H1 (cell line): ENCODE data around the gene GPA33. TPM values are rescaled to one million over a fixed set of nuclear protein-coding genes. Genes with fewer than 3 reads are reported as not detected.

Experiments used
- CTCF ChIA-PET: fragments of 300-600 bp; sonication (Branson Sonifier 250); formaldehyde crosslinking; loops from one replicate; lab custom pipeline; 2021; ENCODE audit not compliant: partially characterized antibody; lab: Charles Lee
- POLR2A ChIA-PET: fragments of 300-600 bp; sonication (Branson Sonifier 250); formaldehyde crosslinking; loops from one replicate; lab custom pipeline; 2021; ENCODE audit warnings: inconsistent platforms; ENCODE audit not compliant: partially characterized antibody; lab: Charles Lee
- DNase-seq, 2 experiments: peaks; one replicate each; pipeline versions ENCODE4 v3.0.0 to v3.0.0-alpha.2; 2010 to 2022; ENCODE audit warnings: low spot score in 2 of 2, low read depth in 1 of 2, mixed read lengths in 1 of 2
- FAIRE-seq: peaks from 2 replicates; lab custom pipeline; 2011; peaks lifted over from hg19 to GRCh38; lab: Jason Lieb, UNC
- H2AFZ ChIP-seq: 2 replicates; pipeline ENCODE4 v1.8.1; 2012; ENCODE audit warnings: low read length, inconsistent platforms
- H2AK5ac ChIP-seq: 2 replicates; pipeline ENCODE4 v1.6.1; 2013; ENCODE audit warnings: low read depth, low read length
- H2BK120ac ChIP-seq: replicated peaks from 2 replicates; pipeline ENCODE3; 2013; ENCODE audit warnings: low read depth, low read length, inconsistent platforms
- H2BK12ac ChIP-seq: 2 replicates; pipeline ENCODE4 v1.6.1; 2013; ENCODE audit warnings: low read depth, low read length
- H2BK15ac ChIP-seq: 2 replicates; pipeline ENCODE4 v1.6.1; 2013; ENCODE audit warnings: low read length
- H2BK20ac ChIP-seq: 2 replicates; pipeline ENCODE4 v1.6.1; 2013; ENCODE audit warnings: low read length
- H2BK5ac ChIP-seq: 2 replicates; pipeline ENCODE4 v1.6.1; 2013; ENCODE audit warnings: low read depth, low read length
- H3K14ac ChIP-seq: 2 replicates; pipeline ENCODE4 v1.6.1; 2013; ENCODE audit warnings: inconsistent platforms; ENCODE audit not compliant: insufficient read length
- H3K18ac ChIP-seq: 2 replicates; pipeline ENCODE4 v1.6.1; 2013; ENCODE audit warnings: low read length; ENCODE audit errors: extremely low read depth
- H3K23ac ChIP-seq: 2 replicates; pipeline ENCODE4 v1.6.1; 2013; ENCODE audit warnings: inconsistent platforms; ENCODE audit not compliant: insufficient read length
- H3K23me2 ChIP-seq: 2 replicates; pipeline ENCODE4 v1.6.1; 2013; ENCODE audit warnings: low read depth, low read length
- H3K27ac ChIP-seq: 2 replicates; pipeline ENCODE4 v1.6.1; 2011; ENCODE audit warnings: low read depth, low read length, inconsistent platforms
- H3K27me3 ChIP-seq, 4 experiments: replicated peaks in 1 of 4; 1 replicate in 1 of 4; 2 replicates in 3 of 4; pipeline versions ENCODE4 v1.6.1 to v1.8.1; 2011 to 2013; ENCODE audit warnings: low read length in 3 of 4, mild to moderate bottlenecking in 3 of 4, inconsistent platforms in 2 of 4, mixed read lengths in 2 of 4, moderate library complexity in 1 of 4; ENCODE audit not compliant: control insufficient read depth in 3 of 4, insufficient read depth in 3 of 4; ENCODE audit errors: extremely low read depth in 1 of 4
- H3K36me3 ChIP-seq, 4 experiments: 2 replicates each; pipeline versions ENCODE4 v1.6.1 to v1.8.1; 2011 to 2013; ENCODE audit warnings: mild to moderate bottlenecking in 4 of 4, low read length in 3 of 4, moderate library complexity in 2 of 4, control low read depth in 1 of 4, inconsistent platforms in 1 of 4; ENCODE audit not compliant: insufficient read depth in 4 of 4, control insufficient read depth in 2 of 4
- H3K4ac ChIP-seq: replicated peaks from 2 replicates; pipeline ENCODE3; 2013; ENCODE audit warnings: low read length, low read depth, mixed read lengths, inconsistent platforms; ENCODE audit not compliant: insufficient read length
- H3K4me1 ChIP-seq, 4 experiments: replicated peaks in 1 of 4; 1 replicate in 1 of 4; 2 replicates in 3 of 4; pipeline versions ENCODE4 v1.6.1 to v1.8.1; 2011 to 2013; ENCODE audit warnings: low read length in 3 of 4, inconsistent platforms in 2 of 4, mixed read lengths in 1 of 4; ENCODE audit not compliant: insufficient read depth in 4 of 4, control insufficient read depth in 3 of 4
- H3K4me2 ChIP-seq, 2 experiments: 2 replicates each; pipeline versions ENCODE4 v1.6.1 to v1.8.1; 2011 to 2013; ENCODE audit warnings: low read depth in 2 of 2, low read length in 2 of 2, control low read depth in 1 of 2, inconsistent platforms in 1 of 2, mild to moderate bottlenecking in 1 of 2; ENCODE audit not compliant: insufficient read depth in 1 of 2
- H3K4me3 ChIP-seq, 4 experiments: fragments of 200-600, 300-600 bp in 1 of 4; sonication (generic), shearing (Covaris generic), sonication (Bioruptor Twin) in 1 of 4; 2 replicates each; pipeline versions ENCODE4 v1.5.1 to v1.8.1; 2011 to 2016; ENCODE audit warnings: low read length in 4 of 4, low read depth in 3 of 4, control low read depth in 2 of 4, inconsistent platforms in 2 of 4, mild to moderate bottlenecking in 2 of 4, mixed read lengths in 1 of 4, moderate library complexity in 1 of 4; ENCODE audit not compliant: insufficient read depth in 2 of 4; ENCODE audit errors: extremely low read depth in 1 of 4
- H3K56ac ChIP-seq: replicated peaks from 2 replicates; pipeline ENCODE3; 2013; ENCODE audit warnings: low read depth, mild to moderate bottlenecking, mixed read lengths, low read length, inconsistent platforms; ENCODE audit not compliant: insufficient read length
- H3K79me1 ChIP-seq: 2 replicates; pipeline ENCODE4 v1.6.1; 2013; ENCODE audit warnings: low read depth, low read length, control low read depth
- H3K79me2 ChIP-seq, 2 experiments: 2 replicates each; pipeline versions ENCODE4 v1.6.1 to v1.8.1; 2012 to 2013; ENCODE audit warnings: low read length in 2 of 2, mild to moderate bottlenecking in 2 of 2, inconsistent platforms in 1 of 2; ENCODE audit not compliant: insufficient read depth in 2 of 2, control insufficient read depth in 1 of 2
- H3K9ac ChIP-seq, 4 experiments: replicated peaks in 1 of 4; 1 replicate in 1 of 4; 2 replicates in 3 of 4; pipeline versions ENCODE4 v1.6.1 to v1.8.1; 2011 to 2013; ENCODE audit warnings: low read depth in 3 of 4, low read length in 3 of 4, control low read depth in 2 of 4, mild to moderate bottlenecking in 2 of 4, moderate library complexity in 2 of 4, inconsistent platforms in 1 of 4; ENCODE audit errors: extremely low read depth in 1 of 4
- H3K9me3 ChIP-seq, 2 experiments: 2 replicates each; pipeline versions ENCODE4 v1.6.1 to v1.8.1; 2012 to 2013; ENCODE audit warnings: mild to moderate bottlenecking in 2 of 2, moderate library complexity in 2 of 2, control low read depth in 1 of 2, inconsistent platforms in 1 of 2, low read depth in 1 of 2, low read length in 1 of 2, mixed read lengths in 1 of 2; ENCODE audit not compliant: insufficient read depth in 2 of 2
- H4K20me1 ChIP-seq, 2 experiments: replicated peaks in 1 of 2; 2 replicates each; pipeline versions ENCODE3 to v1.8.1; 2011 to 2013; ENCODE audit warnings: inconsistent platforms in 2 of 2, low read length in 2 of 2, mild to moderate bottlenecking in 1 of 2; ENCODE audit not compliant: insufficient read depth in 2 of 2, control insufficient read depth in 1 of 2
- H4K5ac ChIP-seq: 2 replicates; pipeline ENCODE4 v1.6.1; 2013; ENCODE audit warnings: low read length, low read depth, mixed read lengths, inconsistent platforms; ENCODE audit not compliant: insufficient read length
- H4K8ac ChIP-seq: 2 replicates; pipeline ENCODE4 v1.8.0; 2013; ENCODE audit warnings: mild to moderate bottlenecking, moderate library complexity, low read length, inconsistent platforms; ENCODE audit not compliant: insufficient read depth; ENCODE audit errors: extremely low read depth
- H4K91ac ChIP-seq: replicated peaks from 2 replicates; pipeline ENCODE3; 2013; ENCODE audit warnings: low read length, mixed read lengths, inconsistent platforms; ENCODE audit not compliant: insufficient read length
- CEBPB ChIP-seq: IDR thresholded peaks from 2 replicates; pipeline ENCODE4 v1.6.1; 2012; ENCODE audit warnings: low read depth, low read length
- EP300 ChIP-seq, 2 experiments: IDR thresholded peaks; 1 replicate in 1 of 2; 2 replicates in 1 of 2; pipeline ENCODE4 v1.6.1; 2011 to 2012; ENCODE audit warnings: low read depth in 2 of 2, low read length in 2 of 2, mild to moderate bottlenecking in 2 of 2, borderline replicate concordance in 1 of 2, inconsistent platforms in 1 of 2, moderate library complexity in 1 of 2
- FOSL1 ChIP-seq: IDR thresholded peaks from 2 replicates; pipeline ENCODE4 v1.6.1; 2011; ENCODE audit warnings: mild to moderate bottlenecking, low read depth, low read length, moderate library complexity; ENCODE audit not compliant: insufficient read depth
- KDM5A ChIP-seq: fragments of 200-600 bp; IDR thresholded peaks from 2 replicates; pipeline ENCODE4 v1.7.1; 2012; ENCODE audit warnings: mild to moderate bottlenecking, low read length, inconsistent platforms, mixed read lengths
- RAD21 ChIP-seq, 2 experiments: IDR thresholded peaks in 1 of 2; conservative IDR thresholded peaks in 1 of 2; 2 replicates each; pipeline ENCODE4 v1.6.1; 2011; ENCODE audit warnings: low read depth in 2 of 2, low read length in 2 of 2, improper control_type of control experiment in 1 of 2, inconsistent platforms in 1 of 2, mild to moderate bottlenecking in 1 of 2, moderate library complexity in 1 of 2
- RNF2 ChIP-seq: fragments of 200-900, 300-1000 bp; sonication (generic); IDR thresholded peaks from 2 replicates; pipeline ENCODE4 v1.7.1; 2016; ENCODE audit warnings: borderline replicate concordance, low read depth, mild to moderate bottlenecking, antibody characterized with exemption, low read length; ENCODE audit not compliant: poor library complexity, severe bottlenecking; ENCODE audit errors: missing control alignments
- SRF ChIP-seq: IDR thresholded peaks from 2 replicates; pipeline ENCODE4 v1.6.1; 2011; ENCODE audit warnings: mild to moderate bottlenecking, low read depth, low read length, moderate library complexity
- TAF7 ChIP-seq: optimal IDR thresholded peaks from 2 replicates; pipeline ENCODE3; 2011; ENCODE audit warnings: low read depth, mild to moderate bottlenecking, inconsistent platforms, low read length, moderate library complexity, borderline replicate concordance
- TCF12 ChIP-seq: IDR thresholded peaks from 2 replicates; pipeline ENCODE4 v1.6.1; 2011; ENCODE audit warnings: low read depth, mild to moderate bottlenecking, low read length
- WGBS, 2 experiments: shearing (Covaris generic) in 1 of 2; methylation state at CpG; one replicate each; pipeline versions ENCODE4 v1.1.6 to v1.1.7; 2013 to 2015; ENCODE audit warnings: low lambda C conversion rate in 2 of 2, mixed read lengths in 2 of 2, inconsistent platforms in 1 of 2, low coverage in 1 of 2, missing lambda C conversion rate in 1 of 2; ENCODE audit not compliant: insufficient replicate concordance in 2 of 2, insufficient coverage in 1 of 2, insufficient read length in 1 of 2; ENCODE audit errors: extremely low coverage in 1 of 2, missing lambda C conversion rate in 1 of 2; 5-methylcytosine and 5-hydroxymethylcytosine counted together
- polyA plus RNA-seq, 7 experiments: library from polyadenylated mRNA; depleted of rRNA in 3 of 7; stranded (reverse) in 5 of 7; unstranded in 2 of 7; fragments of >200 nt in 5 of 7; fragments of 200-250 nt in 2 of 7; gene quantifications; 1 replicate in 5 of 7; 2 replicates in 1 of 7; 4 replicates in 1 of 7; pipeline versions ENCODE4 v1.2.1 to v1.2.3, GENCODE V29; 2011 to 2013; ENCODE audit warnings: missing spikeins in 2 of 7, mixed read lengths in 2 of 7
- total RNA-seq: library from RNA; stranded (reverse); fragmentation: NEBNext Ultra II Directional; extraction: Animal tissue kit (Norgen Biotek cat#: 25700); gene quantifications from 2 replicates; pipeline ENCODE4 v1.2.1, GENCODE V29; 2021
- TF ChIP-seq, protein P1 (sequence below): IDR thresholded peaks from 2 replicates; pipeline ENCODE4 v1.6.1; 2011; ENCODE audit warnings: low read length, improper control_type of control experiment
- TF ChIP-seq, protein P2 (sequence below): IDR thresholded peaks from 2 replicates; pipeline ENCODE4 v1.6.1; 2012; ENCODE audit warnings: inconsistent platforms

Gene GPA33
- total and polyA plus RNA-seq, 2 of the 8 experiments (the other 6 are each of a cell fraction or from before 2014, with no cell fraction given), result 0.19 to 0.67 TPM

DNA sequence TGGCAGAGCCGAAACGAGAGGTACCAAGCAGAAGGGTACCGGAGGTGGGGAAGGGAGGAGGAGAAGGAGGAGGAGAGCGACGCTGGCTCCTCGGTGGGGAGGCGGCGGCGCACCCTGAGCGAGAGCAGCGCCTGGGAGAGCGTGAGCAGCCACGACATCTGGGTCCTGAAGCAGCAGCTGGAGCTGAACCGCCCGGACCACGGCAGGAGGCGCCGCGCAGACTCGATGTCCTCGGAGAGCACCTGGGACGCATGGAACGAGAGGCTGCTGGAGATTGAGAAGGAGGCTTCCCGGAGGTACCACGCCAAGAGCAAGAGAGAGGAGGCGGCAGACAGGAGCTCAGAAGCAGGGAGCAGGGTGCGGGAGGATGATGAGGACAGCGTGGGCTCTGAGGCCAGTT lies 36.1 kb upstream of the GPA33 start:
- Histone ChIP-seq H3K79me1 (no peaks in the 10 kb centered on the region), H2BK5ac (no peak overlapping the region; the same call in 1 of the 2 replicates), H3K23ac (no peak overlapping the region), H4K20me1 (no peaks in the 10 kb centered on the region), H3K27me3 (no peaks in the 10 kb centered on the region; a peak in 2 of 7 replicates), H3K36me3 (no peaks in the 10 kb centered on the region), H3K9ac (no peak overlapping the region), H2BK12ac (no peak overlapping the region), H2BK15ac (no peak overlapping the region), H3K56ac (no peak overlapping the region), H3K4me1 (peaks cover 0 to 11% (median 3%) of the 10 kb centered on the region in 4 experiments; a peak in 5 of 7 replicates), H2AK5ac (no peak overlapping the region), H4K5ac (no peak overlapping the region), H3K23me2 (peaks cover 5% of the 10 kb centered on the region), H4K91ac (no peak overlapping the region), H3K79me2 (no peaks in the 10 kb centered on the region), H3K4me3 (no peak overlapping the region), H3K9me3 (no peaks in the 10 kb centered on the region), H3K4me2 (no peak overlapping the region), H3K14ac (no peak overlapping the region), H3K4ac (no peak overlapping the region), H2AFZ (no peak overlapping the region), H4K8ac (0 out of 2 replicates have a peak overlapping the region, but pooled peaks have one; percentile 4), H3K18ac (no peak overlapping the region), H3K27ac (no peak overlapping the region), H2BK20ac (no peak overlapping the region), H2BK120ac (no peak overlapping the region)
- ChIA-PET CTCF (interaction anchor here (0.8 to 8.0 kb wide), 9 partner anchors 10 to 66 kb away, joined by 3 to 81 read pairs (median 4); no protein-coding TSS in a partner anchor), POLR2A (interaction anchor here (0.6 to 4.3 kb wide), 3 partner anchors 9 to 420 kb away, joined by 3 to 20 read pairs (median 13); partner anchors contain the start of gene POU2F1)
- DNase-seq, result no peak
- 95% methylated on average over 18 of the region's 28 CpGs; no CpG with 5 or more reads in 1 of the 2 experiments for WGBS, 2 experiments
- no peak for FAIRE-seq
- TF ChIP-seq, protein P1, sequence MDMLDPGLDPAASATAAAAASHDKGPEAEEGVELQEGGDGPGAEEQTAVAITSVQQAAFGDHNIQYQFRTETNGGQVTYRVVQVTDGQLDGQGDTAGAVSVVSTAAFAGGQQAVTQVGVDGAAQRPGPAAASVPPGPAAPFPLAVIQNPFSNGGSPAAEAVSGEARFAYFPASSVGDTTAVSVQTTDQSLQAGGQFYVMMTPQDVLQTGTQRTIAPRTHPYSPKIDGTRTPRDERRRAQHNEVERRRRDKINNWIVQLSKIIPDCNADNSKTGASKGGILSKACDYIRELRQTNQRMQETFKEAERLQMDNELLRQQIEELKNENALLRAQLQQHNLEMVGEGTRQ, result no peak
- TF ChIP-seq RNF2, result no peak
- TF ChIP-seq, protein P2, sequence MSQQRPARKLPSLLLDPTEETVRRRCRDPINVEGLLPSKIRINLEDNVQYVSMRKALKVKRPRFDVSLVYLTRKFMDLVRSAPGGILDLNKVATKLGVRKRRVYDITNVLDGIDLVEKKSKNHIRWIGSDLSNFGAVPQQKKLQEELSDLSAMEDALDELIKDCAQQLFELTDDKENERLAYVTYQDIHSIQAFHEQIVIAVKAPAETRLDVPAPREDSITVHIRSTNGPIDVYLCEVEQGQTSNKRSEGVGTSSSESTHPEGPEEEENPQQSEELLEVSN, result no peak
- no peak for TF ChIP-seq TAF7
- no peak for TF ChIP-seq FOSL1
- no peak for TF ChIP-seq KDM5A
- TF ChIP-seq CEBPB, result no peak
- no peak for TF ChIP-seq RAD21 (IDR thresholded peaks at IDR 0.05 in 1 of 2, conservative IDR thresholded peaks at IDR 0.05 in 1 of 2; ENCODE audit: low read depth in 2 of 2, low read length in 2 of 2)
- TF ChIP-seq SRF, result no peak
- no peak for TF ChIP-seq EP300 (IDR thresholded peaks at IDR 0.05; ENCODE audit: borderline replicate concordance in 1 of 2, low read depth in 2 of 2, low read length in 2 of 2)
- no peak for TF ChIP-seq TCF12
